ENCODE data around the gene ZNF324. TPM values are rescaled to one million over a fixed set of nuclear protein-coding genes. Genes with fewer than 3 reads are reported as not detected.
"Not testable (repeated sequence)": the region's sequence is repeated elsewhere in the genome, so short reads cannot be mapped to it uniquely, and the experiment has no call there.

The ZNF324 gene
- total RNA-seq, 1 donor from 2014 or later: 10.5 TPM

DNA sequence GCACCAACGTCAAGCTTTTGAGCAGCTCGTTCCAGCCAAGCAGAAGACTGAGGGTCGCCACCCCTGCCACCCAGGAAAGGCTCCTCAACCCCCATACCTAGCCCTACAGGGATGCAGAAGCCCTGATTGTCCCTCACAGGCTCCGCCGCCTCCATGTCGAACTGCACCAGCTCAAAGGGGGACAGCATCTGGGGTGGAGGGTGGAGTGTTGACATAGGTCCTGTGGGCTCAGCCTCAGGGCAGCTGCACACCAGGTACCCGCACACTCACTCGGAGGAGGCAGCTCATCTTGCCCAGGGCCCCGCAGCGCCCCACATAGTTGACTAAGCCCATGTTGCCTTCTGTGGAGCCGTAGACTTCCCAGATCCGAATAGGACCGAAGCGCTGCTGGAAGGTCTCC, 33.4 kb downstream of the ZNF324 start:
- FAIRE-seq: no peak
- H3K36me3 ChIP-seq (ENCODE audit: control insufficient read depth, insufficient read depth, low read length): no peaks in the 10 kb centered on the region
- TF ChIP-seq, protein P1, sequence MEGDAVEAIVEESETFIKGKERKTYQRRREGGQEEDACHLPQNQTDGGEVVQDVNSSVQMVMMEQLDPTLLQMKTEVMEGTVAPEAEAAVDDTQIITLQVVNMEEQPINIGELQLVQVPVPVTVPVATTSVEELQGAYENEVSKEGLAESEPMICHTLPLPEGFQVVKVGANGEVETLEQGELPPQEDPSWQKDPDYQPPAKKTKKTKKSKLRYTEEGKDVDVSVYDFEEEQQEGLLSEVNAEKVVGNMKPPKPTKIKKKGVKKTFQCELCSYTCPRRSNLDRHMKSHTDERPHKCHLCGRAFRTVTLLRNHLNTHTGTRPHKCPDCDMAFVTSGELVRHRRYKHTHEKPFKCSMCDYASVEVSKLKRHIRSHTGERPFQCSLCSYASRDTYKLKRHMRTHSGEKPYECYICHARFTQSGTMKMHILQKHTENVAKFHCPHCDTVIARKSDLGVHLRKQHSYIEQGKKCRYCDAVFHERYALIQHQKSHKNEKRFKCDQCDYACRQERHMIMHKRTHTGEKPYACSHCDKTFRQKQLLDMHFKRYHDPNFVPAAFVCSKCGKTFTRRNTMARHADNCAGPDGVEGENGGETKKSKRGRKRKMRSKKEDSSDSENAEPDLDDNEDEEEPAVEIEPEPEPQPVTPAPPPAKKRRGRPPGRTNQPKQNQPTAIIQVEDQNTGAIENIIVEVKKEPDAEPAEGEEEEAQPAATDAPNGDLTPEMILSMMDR (IDR thresholded peaks at IDR 0.05; ENCODE audit: insufficient read depth, low read length, severe bottlenecking): no peak
- DNase-seq (ENCODE audit: low read depth): no peak
- H3K27me3 ChIP-seq (ENCODE audit: control insufficient read depth, insufficient read depth, low read length): no peaks in the 10 kb centered on the region
- H3K4me3 ChIP-seq (ENCODE audit: low read depth, low read length): peak overlapping the region; percentile 57

DNA sequence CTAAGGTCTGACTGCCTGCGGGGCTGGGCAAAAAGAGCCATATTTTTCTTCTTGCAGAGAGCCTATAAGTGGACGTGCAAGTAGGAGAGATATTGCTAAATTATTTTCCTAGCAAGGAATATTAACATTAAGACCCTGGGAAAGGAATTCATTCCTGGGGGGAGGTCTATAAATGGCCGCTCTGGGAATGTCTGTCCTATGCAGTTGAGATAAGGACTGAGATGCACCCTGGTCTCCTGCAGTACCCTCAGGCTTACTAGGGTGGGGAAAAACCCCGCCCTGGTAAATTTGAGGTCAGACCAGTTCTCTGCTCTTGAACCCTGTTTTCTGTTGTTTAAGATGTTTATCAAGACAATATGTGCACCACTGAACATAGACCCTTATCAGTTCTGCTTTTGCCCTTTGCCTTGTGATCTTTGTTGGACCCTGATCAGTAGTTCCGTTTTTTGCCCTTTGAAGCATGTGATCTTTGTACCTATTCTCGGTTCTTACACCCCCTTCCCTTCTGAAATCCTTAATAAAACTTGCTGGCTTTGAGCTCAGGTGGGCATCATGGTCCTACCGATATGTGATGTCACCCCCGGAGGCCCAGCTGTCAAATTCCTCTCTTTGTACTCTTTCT, 40.8 kb downstream of the ZNF324 start:
- not testable (repeated sequence) for FAIRE-seq; H3K4me3 ChIP-seq (ENCODE audit: low read depth, low read length); H3K27me3 ChIP-seq (ENCODE audit: control insufficient read depth, insufficient read depth, low read length); DNase-seq (ENCODE audit: low read depth); H3K36me3 ChIP-seq (ENCODE audit: control insufficient read depth, insufficient read depth, low read length)

DNA sequence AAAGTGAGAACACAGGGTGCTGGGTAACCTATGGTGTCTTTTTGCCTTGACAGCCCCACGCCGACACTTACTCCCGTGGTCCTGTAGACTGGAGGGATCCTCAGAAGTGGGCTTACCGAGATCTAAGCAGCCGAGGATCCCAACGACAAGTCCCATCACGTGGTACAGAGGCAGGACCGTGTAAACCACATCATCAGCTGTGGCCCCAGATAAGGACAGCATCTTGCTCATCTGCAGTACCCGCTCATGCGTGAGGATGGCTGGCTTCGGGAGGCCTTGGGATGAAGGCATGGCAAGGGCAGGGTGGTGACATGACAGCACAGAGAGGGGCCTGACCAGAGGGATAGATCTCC, 42.8 kb downstream of the ZNF324 start:
- FAIRE-seq (peak; percentile 13), DNase-seq (ENCODE audit: low read depth) (no peak)
- Histone ChIP-seq H3K4me3 (ENCODE audit: low read depth, low read length) (no peak overlapping the region), H3K27me3 (ENCODE audit: control insufficient read depth, insufficient read depth, low read length) (no peaks in the 10 kb centered on the region), H3K36me3 (ENCODE audit: control insufficient read depth, insufficient read depth, low read length) (no peaks in the 10 kb centered on the region)
- TF ChIP-seq, protein P1 (IDR thresholded peaks at IDR 0.05; ENCODE audit: insufficient read depth, low read length, severe bottlenecking): no peak

DNA sequence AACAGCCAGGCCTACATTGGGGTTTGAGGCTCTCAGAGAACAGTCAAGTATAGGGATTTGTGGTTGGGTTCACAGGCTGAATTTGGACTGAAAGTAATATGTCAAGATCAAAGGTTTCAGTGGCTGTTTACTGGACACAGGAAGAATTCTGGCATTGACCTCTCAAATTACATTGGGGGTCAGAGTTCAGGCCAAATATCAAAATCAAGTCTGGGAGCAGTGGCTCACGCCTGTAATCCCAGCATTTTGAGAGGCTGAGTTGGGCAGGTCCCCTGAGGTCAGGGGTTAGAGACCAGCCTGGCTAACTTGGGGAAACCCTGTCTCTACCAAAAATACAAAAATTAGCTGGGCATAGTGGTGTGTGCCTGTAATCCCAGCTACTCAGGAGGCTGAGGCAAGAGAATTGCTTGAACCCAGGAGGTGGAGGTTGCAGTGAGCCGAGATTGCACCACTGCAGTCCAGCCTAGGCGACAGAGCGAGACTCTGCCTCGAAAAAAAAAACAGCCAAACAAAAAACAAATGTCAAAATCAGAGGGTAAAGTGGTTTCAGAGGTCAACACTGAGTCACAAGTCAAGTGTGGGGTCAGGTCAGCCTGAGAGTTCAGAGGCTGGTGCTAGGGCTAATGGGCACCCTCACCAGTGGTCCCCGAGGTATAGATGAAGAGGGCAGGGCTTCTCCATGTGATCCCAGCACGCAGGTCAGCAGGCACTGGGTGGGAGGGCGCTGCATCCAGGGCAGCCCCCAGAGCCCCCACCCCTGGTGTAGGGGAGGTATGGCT, 43.4 kb downstream of the ZNF324 start:
- DNase-seq (ENCODE audit: low read depth) (no peak), FAIRE-seq (no peak)
- TF ChIP-seq, protein P1 (IDR thresholded peaks at IDR 0.05; ENCODE audit: insufficient read depth, low read length, severe bottlenecking): no peak
- H3K36me3 ChIP-seq (ENCODE audit: control insufficient read depth, insufficient read depth, low read length): no peaks in the 10 kb centered on the region
- H3K27me3 ChIP-seq (ENCODE audit: control insufficient read depth, insufficient read depth, low read length): no peaks in the 10 kb centered on the region
- H3K4me3 ChIP-seq (ENCODE audit: low read depth, low read length): no peak overlapping the region

DNA sequence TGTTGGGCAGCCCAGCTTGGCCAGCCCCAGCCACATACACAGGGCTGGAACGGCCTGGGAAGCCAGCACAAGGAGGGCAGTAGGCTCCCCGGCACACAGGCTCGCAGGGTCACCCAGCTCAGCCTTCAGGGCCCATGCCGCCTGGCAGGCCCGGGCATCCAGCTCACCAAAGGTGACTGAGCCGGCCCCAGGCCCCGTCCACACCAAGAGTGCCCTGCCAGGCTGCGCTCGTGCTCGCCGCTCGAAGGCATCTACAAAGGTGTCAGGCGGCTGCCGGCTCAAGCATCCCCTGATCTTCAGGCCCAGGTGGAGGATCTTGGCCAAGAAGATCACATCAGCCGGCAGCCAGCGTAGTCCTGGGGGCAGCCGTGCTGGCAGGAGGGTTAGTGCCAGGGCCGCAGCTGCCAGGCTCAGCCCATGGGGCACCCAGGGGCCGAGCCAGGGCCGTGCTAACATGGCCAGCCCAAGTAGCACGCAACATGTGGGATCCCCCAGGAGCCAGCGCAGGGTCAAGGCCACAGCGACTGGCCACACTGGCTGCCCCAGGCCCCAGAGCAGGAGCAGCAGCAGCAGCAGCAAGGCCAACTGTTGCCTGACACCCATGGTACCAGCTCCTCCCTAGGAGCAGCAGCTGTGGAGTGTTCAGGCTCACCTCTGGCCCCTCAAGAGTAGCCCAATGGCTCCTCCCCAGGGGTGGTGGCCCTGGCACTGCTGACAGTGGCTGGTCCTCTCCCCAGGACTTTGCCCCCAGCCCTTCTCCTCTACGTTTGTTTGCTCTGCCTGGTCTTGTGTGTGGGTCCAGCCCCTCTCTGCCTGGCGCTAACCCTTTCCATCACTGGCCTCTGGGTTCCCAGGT, 44.7 kb downstream of the ZNF324 start, which contains the start of gene SLC27A5:
TSS of gene SLC27A5 (minus strand) at position 640 of the 856 bp plus-strand sequence. CDS start at position 603, 37 bp downstream.
- H3K4me3 ChIP-seq (ENCODE audit: low read depth, low read length): no peak within 1 kb of the TSS
- FAIRE-seq (no peak), DNase-seq (ENCODE audit: low read depth) (no peak)
- TF ChIP-seq, protein P1 (IDR thresholded peaks at IDR 0.05; ENCODE audit: insufficient read depth, low read length, severe bottlenecking): no peak
- H3K27me3 ChIP-seq (ENCODE audit: control insufficient read depth, insufficient read depth, low read length): no peaks in the 10 kb centered on the region
- H3K36me3 ChIP-seq (ENCODE audit: control insufficient read depth, insufficient read depth, low read length): no peaks in the 10 kb centered on the region

DNA sequence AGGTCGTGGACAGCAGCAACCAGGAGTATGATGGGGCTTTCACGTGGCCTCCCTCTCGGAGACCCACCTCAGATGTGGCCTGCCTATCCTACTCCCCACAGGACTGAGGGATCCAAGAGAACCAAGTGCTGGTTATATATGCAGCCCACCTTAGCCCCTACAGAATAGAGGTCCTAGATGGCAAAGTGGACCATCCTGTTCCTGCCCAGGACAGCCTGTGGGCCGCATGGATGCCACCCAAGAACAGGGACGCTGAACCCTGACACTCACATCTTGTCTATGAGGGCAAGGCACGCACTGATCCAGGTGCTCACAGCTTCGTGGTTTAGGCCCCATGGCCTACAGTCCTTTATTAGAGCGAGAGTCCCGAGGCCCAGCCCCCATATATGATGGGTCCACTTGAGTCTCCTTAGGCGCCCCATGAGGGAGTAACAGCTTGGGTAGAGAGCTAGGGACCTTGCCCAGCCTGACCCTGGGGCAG, 46.4 kb downstream of the ZNF324 start:
- DNase-seq (ENCODE audit: low read depth): no peak
- H3K27me3 ChIP-seq (ENCODE audit: control insufficient read depth, insufficient read depth, low read length): no peaks in the 10 kb centered on the region
- TF ChIP-seq, protein P1 (IDR thresholded peaks at IDR 0.05; ENCODE audit: insufficient read depth, low read length, severe bottlenecking): no peak
- no peak overlapping the region for H3K4me3 ChIP-seq (ENCODE audit: low read depth, low read length)
- H3K36me3 ChIP-seq (ENCODE audit: control insufficient read depth, insufficient read depth, low read length): peaks cover 2% of the 10 kb centered on the region
- FAIRE-seq: peak; percentile 7
